HG02852 (cell line): ENCODE results near the gene HNRNPR.
"Not testable (repeated sequence)": the region's sequence is repeated elsewhere in the genome, so short reads cannot be mapped to it uniquely, and the experiment has no call there.

Experiments
- ATAC-seq: cut with Tn5 transposase; IDR thresholded peaks from one replicate; pipeline ENCODE4 v1.9.1; 2021; ENCODE audit warnings: mild to moderate bottlenecking, moderate library complexity; ENCODE audit not compliant: unreplicated experiment

Gene HNRNPR

DNA sequence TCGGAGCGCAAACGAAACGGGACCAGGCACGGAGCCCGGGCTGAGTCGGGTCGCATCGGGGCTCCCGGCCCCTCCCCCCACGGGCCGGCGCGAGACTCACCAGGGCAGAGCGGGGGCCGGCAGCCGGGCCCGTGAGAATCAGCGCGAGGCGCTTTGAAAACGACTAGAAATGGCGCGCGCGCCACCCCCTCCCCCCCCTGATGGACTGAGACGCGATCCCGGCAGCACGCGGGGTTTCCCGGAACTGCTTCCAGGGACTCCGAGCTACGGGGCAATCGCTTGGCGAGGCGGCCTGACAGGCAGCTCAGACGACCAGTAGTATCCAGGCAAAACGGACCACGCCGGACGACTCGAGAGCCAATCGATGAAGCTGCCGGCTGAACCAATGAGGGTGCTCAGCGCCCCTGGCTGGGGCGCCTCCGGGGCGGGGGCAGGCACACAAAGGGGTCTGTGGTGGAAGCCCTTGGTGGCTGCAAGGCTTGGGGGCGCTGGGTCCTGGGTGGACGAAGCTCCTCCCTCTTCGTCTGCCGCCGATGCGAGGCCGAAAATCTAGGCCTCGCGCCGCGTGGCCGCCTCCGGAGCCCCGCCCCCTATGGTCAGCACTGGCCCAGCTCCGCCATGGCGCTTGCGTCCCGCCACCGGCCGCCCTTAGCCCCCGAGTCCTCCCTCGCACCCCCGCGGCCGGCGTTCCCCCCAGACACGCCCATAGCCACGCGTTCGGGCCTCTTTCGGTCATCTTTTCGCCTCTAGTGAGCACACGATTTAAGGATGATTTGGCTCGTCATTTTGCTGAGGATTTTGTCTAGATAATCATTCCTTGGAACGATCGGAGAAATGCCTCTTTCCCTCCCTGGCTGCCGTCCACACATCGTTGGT, at the start of gene HNRNPR:
Gene HNRNPR, minus strand, starts transcription at position 174 of the 876 bp plus-strand sequence. CDS start 3,276 bp downstream, outside the sequence.
- peak; percentile 88 for ATAC-seq

DNA sequence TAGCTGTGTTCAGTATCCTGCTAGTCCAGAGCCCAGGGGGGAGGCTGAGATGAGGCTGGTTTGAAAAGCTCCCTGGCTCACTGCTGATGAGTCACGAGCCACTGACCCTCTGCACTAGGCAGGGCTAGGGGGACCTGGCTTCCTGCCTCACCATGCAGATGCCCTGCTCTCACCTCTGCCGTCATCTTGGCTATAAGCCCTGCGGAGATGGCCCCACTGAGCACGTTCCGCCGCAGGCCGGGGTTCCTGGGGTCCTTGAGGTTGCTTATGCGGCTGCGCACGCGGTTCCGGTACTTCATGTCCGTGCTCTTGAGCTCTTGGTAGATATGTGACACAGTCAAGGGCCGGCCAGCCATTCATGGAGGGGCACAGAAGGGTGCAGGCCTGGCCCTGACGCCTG, 49.6 kb upstream of the HNRNPR start:
- no peak for ATAC-seq

DNA sequence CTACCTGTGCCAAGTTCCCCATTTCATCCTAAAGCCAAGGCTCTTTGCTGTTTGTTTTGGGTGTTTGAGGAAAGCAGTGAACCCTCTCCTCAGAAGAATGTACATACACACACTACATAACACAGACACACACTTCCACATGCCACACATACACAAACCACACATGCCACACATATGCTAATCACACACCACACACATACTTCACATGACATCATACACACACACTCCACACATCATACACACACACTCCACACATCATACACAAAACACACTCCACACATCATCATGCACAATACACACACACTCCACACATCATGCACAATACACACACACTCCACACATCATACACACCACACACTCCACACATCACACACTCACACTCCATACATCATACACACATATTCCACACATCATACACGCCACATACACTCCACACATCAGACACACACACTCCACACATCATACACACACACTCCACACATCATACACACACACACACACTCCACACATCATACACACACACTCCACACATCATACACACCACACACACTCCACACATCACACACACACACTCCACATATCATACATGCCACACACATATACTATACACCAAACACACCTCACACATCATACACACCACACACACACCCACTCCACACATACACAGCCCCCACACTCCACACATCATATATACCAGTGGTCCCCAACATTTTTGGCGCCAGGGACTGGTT, 48.2 kb upstream of the HNRNPR start:
- ATAC-seq: no peak

DNA sequence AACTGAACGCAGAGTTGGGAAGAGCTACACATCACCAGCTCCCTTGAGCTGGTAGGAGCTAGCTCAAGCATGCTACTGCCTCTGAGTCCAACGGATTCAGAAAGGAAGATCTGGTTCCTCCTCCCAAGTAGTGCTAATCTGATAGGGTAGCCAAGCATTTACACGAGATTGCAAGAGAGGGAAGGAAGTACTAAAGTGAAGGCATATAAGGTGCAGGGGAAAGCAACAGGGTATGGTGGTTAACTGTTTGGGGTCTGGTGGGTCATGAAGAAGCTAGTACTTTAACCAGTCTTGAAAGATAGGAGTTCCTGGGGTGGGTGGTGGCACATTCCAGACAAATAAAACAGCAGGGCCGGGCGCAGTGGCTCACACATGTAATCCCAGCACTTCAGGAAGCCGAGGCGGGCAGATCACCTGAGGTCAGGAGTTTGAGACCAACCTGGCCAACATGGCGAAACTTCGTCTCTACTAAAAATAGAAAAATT, 45.8 kb upstream of the HNRNPR start:
- ATAC-seq: no peak

- no peak for ATAC-seq
These were observed 43.4 kb upstream of the HNRNPR start for GRCh38 chr1:23387494-23387893.

GRCh38 chr1:23385119-23385621, 41.1 kb upstream of the HNRNPR start:
- ATAC-seq: no peak

DNA sequence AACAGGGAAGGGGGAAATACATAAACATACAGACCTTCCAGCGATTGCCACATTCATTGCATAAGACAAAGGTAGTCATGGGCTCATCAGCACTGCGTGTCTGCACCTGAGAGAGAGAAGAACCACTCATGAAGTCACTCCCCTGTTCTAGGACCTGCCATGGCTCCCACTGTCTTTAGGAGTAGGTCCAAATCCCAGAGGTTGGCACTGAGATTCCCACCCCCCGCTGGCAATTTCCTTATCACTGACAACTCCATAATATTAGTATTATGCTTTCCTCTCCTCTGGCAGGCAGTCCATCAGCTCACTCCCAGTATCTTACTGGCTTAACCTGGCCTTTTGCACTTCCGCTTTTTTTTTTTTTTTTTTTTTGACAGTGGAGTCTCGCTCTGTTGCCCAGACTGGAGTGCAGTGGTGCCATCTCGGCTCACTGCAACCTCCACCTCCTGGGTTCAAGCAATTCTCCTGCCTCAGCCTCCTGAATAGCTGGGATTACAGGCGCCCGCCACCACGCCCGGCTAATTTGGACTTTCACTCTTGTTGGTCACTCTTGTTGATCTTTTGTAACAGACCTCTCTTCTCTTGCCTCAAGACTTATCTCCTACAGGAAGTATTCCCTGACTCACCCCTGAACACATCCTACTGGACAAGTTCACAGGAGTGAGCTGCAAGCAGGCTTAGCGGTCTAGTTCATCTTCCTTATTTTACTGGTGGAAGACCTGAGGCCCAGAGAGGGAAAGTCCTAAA, 40.4 kb upstream of the HNRNPR start:
- ATAC-seq: no peak

DNA sequence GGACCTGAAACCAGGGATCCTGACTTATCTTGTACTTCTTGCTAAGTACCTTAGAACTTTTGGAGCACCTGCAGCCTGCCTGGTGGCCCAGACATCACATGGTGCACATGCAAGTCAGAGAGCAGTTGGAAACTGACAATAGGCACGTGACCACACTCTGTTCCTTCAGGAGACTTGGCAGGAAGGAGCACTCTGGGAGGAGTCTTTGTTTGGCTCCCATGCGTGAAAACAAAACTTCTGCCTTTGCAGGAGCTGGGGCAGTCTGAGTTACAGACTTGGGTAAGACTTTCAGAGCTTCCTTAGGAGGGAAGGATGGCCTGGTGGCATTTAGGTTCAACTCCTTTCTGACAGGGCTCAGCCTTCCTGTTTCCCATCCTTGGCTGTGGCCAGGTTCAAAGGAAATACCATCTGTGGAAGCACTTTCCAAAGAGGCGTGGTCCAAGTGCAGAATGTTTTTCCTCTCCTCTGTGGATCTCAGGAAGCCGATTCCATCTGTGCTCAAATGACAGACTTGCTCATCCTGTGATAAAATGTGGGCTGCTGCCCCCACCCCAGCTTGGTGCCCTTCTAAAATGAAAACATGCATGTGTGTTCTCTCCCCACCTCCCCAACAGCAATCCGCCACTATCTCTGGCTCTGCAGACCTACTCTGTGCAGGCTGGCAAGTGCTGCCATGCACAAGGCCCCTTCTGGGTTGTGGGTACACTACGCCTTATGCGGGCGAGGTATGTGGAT, 39.7 kb upstream of the HNRNPR start:
- no peak for ATAC-seq

DNA sequence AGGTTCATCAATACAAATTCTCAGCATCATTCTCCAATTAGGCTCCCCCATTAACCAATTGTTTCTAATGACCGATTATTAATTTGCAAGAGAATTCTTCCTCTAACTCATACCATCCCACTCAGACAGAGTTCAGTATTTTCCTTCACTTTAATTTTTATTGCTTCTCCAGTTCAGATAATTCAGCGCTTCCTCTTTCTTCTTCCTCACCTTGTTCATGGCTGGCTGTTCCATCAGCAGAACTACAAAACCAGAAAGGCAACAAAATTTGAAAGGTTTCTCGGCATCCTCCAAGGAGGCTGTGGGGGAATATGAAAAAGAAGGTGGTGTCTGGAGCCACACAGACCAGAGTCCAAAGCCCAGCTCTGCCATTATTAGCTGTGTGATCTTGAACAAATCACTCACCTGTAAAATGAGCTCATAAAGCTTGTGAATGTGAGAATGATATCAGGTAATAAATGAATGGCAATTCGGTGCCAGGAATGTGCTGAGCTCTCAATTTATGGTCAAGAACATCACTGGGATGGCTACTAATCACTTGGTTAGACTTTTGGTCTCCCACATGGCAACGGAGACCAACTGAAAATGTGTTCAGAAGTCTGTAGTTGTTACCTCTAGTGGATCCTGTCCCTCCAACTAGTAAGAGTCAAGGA, 37.3 kb upstream of the HNRNPR start:
- no peak for ATAC-seq

GRCh38 chr1:23380719-23381118, 36.6 kb upstream of the HNRNPR start:
- no peak for ATAC-seq

- ATAC-seq: not testable (repeated sequence)
These were observed 36.2 kb upstream of the HNRNPR start for GRCh38 chr1:23380236-23380635.

GRCh38 chr1:23376890-23377811, 33.1 kb upstream of the HNRNPR start:
- ATAC-seq: no peak

DNA sequence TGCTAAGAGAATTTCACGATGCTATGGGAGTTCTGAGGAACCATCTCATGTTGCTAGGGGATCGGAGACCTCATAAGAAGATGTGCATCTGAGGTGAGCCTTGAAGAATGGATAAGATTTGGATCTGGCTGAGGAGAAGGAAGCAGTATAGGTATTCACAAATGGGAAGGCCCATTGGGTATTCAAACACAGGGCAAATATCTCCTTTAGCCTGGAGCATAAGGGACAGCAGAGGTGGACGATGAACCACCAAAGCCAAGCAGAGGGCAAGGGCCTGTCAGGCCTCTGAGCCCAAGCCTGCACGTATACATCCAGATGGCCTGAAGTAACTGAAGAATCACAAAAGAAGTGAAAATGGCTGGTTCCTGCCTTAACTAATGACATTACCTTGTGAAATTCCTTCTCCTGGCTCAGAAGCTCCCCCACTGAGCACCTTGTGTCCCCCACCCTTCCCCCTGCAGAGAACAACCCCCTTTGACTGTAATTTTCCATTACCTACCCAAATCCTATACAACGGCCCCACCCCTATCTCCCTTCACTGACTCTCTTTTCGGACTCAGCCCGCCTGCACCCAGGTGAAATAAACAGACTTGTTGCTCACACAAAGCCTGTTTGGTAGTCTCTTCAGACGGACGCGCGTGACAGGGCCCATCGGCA, 30.1 kb upstream of the HNRNPR start:
- ATAC-seq: not testable (repeated sequence)

DNA sequence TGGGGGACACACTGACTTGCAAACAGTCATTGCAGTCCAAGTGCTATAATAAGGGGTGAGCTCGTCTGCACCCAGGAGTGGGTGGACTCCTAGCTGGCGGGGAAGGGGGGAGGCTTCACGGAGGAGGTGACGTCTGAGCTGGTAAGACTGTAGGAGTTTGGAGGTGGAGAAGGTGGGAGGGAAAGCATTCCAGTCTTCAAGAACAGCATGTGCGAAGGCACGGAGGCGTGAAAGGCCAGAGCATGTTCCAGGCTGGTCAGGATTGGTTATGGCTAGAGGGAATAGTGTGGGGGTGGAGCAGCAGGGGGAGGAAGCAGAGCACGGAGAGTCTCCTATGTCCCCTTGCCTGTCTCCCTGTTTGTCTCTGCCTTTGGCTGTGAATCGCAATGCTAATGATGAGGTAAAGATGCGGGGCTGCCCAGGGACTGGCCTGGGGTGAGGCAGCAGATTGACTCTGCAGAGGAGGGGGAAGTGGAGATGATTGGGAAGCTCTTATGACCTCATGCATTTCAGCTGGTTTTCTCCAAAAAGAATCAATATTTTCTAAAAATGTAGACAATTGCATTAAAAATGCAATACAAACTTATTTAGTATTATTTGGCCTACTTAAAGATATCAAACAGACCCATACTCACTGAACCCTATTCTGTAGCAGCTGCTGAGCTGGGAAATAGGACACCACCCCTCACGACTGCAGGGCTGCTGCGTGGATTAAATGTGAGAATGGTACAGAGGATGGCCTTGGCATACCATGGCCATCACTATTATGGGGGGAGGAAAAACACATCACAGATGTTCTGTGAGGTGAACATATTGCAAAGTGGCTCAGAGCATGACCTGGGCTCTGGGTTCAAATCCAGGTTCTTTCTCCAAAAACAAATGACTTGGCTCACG, 28.1 kb upstream of the HNRNPR start:
- no peak for ATAC-seq

DNA sequence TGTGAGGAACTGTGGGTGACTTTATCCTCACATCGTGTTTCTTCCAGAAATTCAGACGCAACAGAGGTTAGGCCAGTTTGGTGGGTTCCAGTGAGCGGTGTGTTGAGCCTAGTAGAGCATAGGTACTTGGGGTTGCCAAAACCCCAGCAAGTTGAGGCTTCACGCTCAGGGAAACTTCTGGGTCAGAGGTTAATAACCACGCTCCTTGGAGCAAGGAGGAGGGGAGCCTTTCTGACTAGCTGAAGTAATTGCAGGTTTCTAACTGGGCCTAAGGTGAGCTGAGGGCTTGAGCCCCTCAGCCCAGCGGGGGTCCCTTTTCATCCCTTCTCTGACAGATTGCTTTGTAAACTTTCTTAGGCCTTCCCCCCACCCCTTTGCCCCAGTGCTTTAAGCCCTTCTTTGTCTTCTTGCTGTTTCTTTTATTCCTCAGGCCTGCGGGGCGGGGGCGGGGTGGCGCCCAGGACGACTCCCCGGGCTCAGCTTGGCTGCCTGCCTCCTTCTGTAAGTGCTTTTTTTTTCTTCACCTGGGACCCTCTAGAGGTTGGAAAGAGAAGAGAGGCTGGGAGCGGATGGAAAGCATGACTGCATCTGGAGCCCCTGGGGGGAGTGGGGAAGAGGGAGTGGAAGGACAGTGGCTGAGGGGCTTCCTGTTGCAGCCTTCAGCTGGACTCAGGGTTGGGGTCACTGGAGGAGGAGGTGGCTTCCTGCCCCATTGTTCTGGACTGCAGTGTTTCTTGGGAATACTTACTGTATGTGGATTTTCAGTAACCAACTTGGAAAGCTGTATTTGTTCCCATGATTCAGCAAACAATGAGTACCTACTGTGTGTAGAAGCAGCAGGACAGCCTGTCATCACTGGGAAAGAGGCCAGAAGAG, 26.9 kb upstream of the HNRNPR start:
- no peak for ATAC-seq

DNA sequence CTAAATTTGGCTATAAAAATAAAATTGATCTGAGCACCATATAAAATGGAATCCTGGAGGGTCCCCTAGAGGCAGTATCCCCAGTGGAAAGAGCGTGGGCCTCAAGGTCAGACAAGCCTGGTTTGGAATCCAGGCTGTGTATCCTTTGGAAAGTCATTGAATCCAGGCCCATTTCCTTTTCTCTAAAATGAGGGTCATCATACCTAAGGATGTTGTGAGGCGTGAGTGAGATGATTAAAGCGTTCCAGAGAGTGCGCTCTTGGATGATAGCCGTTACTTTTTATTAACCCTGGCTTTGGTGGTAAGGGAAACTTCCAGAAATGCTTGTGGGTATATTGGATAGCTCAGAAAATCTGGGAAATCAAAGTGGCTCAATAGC, 26.2 kb upstream of the HNRNPR start:
- ATAC-seq: no peak
